ENCODE measurements around the gene POU2F3. TPM values are rescaled to one million over a fixed set of nuclear protein-coding genes. Genes with fewer than 3 reads are reported as not detected.

Gene POU2F3
- polyA plus RNA-seq, 3 donors = 0.37 to 0.54 TPM; not detected in 1

DNA sequence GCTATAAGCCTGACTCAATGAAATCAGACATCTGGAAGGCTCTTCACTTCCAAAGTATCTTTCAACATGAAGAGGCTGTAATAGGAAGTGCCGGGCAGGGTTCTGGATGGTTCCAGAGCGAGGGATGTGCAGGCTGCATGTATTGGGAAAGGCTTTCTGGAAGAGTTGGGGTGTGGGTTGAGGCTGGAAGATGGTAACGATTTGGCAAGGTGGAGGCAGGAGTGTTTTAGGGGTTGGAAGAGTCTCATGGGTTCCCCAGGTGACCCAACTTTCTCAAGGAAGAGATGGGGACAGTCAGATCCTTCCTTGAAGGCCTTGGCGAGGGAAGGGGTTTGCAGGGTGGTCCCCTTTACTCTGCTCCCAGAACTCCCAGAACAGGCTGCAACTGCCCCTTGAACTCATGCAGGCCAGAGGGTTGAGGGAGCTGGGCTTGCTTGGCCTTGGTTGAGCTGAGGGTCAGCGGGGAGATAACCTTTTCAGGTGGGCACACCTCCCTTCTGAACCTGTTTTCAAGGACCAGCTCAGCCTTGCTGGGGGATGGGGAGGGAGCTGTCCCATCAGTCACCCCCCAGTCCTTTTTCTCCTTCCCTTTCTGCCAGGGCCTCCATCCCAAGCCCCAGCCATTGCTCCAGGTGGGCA lies 9.4 kb upstream of the POU2F3 start:
- DNase-seq = no peak
- Histone ChIP-seq H3K27ac (ENCODE audit: low read depth in 1 of 2, low read length in 2 of 2) (no peak overlapping the region), H3K9me3 (replicated peaks in 1 of 2; ENCODE audit: control insufficient read depth in 1 of 2, insufficient read depth in 1 of 2, low read length in 2 of 2) (no peaks in the 10 kb centered on the region), H3K4me3 (replicated peaks in 1 of 3; ENCODE audit: low read depth in 2 of 3, low read length in 3 of 3) (no peak overlapping the region), H4K20me1 (ENCODE audit: insufficient read depth, low read length) (no peaks in the 10 kb centered on the region), H3K9ac (ENCODE audit: insufficient read depth, low read length, poor library complexity, severe bottlenecking) (no peak overlapping the region), H3K4me1 (ENCODE audit: control insufficient read depth in 1 of 2, insufficient read depth in 2 of 2, low read length in 2 of 2) (peaks cover 8 to 14% of the 10 kb centered on the region in 2 donors), H3K27me3 (ENCODE audit: control insufficient read depth in 2 of 2, insufficient read depth in 2 of 2, low read length in 2 of 2) (peaks cover 0 to 22% of the 10 kb centered on the region in 2 donors), H3K79me2 (ENCODE audit: insufficient read depth, low read length) (no peaks in the 10 kb centered on the region), H3K36me3 (replicated peaks in 1 of 2; ENCODE audit: control insufficient read depth in 1 of 2, insufficient read depth in 2 of 2, low read length in 2 of 2) (peaks cover 14 to 58% of the 10 kb centered on the region in 2 donors), H2AFZ (ENCODE audit: insufficient read depth, low read depth, low read length, poor library complexity, severe bottlenecking) (no peak overlapping the region), H3K4me2 (replicated peaks; ENCODE audit: extremely low read depth, low read length, poor library complexity, severe bottlenecking) (no peak overlapping the region)
- Mint-ChIP-seq H3K27ac (no peak overlapping the region), H3K27me3 (ENCODE audit: low read depth in 3 of 3) (peaks cover 20 to 26% (median 21%) of the 10 kb centered on the region in 3 donors), H3K4me1 (peaks cover 17% of the 10 kb centered on the region), H3K36me3 (peaks cover 32 to 59% of the 10 kb centered on the region in 2 donors), H3K4me3 (no peak overlapping the region), H3K9me3 (no peaks in the 10 kb centered on the region)
- intact Hi-C loops (cut with micrococcal nuclease) = loop anchor here in 1 of 2 donors (1.0 kb wide), 1 partner anchor 58 kb away; no protein-coding TSS in a partner anchor
- WGBS (ENCODE audit: insufficient coverage) = 88% methylated on average over 3 of the region's 5 CpGs
- TF ChIP-seq, protein P1, sequence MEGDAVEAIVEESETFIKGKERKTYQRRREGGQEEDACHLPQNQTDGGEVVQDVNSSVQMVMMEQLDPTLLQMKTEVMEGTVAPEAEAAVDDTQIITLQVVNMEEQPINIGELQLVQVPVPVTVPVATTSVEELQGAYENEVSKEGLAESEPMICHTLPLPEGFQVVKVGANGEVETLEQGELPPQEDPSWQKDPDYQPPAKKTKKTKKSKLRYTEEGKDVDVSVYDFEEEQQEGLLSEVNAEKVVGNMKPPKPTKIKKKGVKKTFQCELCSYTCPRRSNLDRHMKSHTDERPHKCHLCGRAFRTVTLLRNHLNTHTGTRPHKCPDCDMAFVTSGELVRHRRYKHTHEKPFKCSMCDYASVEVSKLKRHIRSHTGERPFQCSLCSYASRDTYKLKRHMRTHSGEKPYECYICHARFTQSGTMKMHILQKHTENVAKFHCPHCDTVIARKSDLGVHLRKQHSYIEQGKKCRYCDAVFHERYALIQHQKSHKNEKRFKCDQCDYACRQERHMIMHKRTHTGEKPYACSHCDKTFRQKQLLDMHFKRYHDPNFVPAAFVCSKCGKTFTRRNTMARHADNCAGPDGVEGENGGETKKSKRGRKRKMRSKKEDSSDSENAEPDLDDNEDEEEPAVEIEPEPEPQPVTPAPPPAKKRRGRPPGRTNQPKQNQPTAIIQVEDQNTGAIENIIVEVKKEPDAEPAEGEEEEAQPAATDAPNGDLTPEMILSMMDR (IDR thresholded peaks at IDR 0.05) = no peak

DNA sequence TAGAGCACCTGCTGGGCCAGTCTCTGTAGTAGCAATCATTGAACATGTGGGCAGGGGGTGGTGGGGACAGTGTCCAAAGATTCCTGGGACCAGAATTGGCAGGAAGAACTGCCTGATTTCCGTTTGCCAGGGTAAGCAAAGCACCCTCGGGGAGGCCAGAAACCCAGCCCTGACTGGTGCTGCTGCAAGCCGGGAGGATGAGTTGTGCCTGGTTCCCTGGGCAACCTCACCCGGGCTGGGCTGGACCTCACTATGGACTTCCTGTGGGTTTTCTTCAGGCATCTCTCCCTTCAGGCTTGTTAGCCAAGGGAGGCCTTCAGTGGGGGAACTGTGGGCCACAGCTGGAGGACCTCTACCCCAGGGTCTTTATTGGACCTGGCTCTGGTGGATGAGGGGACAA lies 8.0 kb upstream of the POU2F3 start:
- peaks cover 0 to 4% of the 10 kb centered on the region in 2 donors for H3K4me1 ChIP-seq (ENCODE audit: control insufficient read depth in 1 of 2, insufficient read depth in 2 of 2, low read length in 2 of 2)
- 92% methylated on average over 4 of the region's 4 CpGs for WGBS (ENCODE audit: insufficient coverage)
- H3K27ac ChIP-seq (ENCODE audit: low read depth in 1 of 2, low read length in 2 of 2) = no peak overlapping the region
- no peaks in the 10 kb centered on the region for H3K9me3 ChIP-seq (replicated peaks in 1 of 2; ENCODE audit: control insufficient read depth in 1 of 2, insufficient read depth in 1 of 2, low read length in 2 of 2)
- Mint-ChIP-seq H3K36me3 (peaks cover 23 to 45% of the 10 kb centered on the region in 2 donors), H3K27ac (no peak overlapping the region), H3K9me3 (no peaks in the 10 kb centered on the region), H3K4me1 (peaks cover 4% of the 10 kb centered on the region), H3K27me3 (ENCODE audit: low read depth in 3 of 3) (peaks cover 23 to 33% (median 32%) of the 10 kb centered on the region in 3 donors), H3K4me3 (no peak overlapping the region)
- no peak overlapping the region for H3K9ac ChIP-seq (ENCODE audit: insufficient read depth, low read length, poor library complexity, severe bottlenecking)
- no peak for DNase-seq
- no peak overlapping the region for H2AFZ ChIP-seq (ENCODE audit: insufficient read depth, low read depth, low read length, poor library complexity, severe bottlenecking)
- peaks cover 10 to 51% of the 10 kb centered on the region in 2 donors for H3K36me3 ChIP-seq (replicated peaks in 1 of 2; ENCODE audit: control insufficient read depth in 1 of 2, insufficient read depth in 2 of 2, low read length in 2 of 2)
- H3K27me3 ChIP-seq (ENCODE audit: control insufficient read depth in 2 of 2, insufficient read depth in 2 of 2, low read length in 2 of 2) = peaks cover 0 to 36% of the 10 kb centered on the region in 2 donors
- H4K20me1 ChIP-seq (ENCODE audit: insufficient read depth, low read length) = no peaks in the 10 kb centered on the region
- no peak overlapping the region for H3K4me3 ChIP-seq (replicated peaks in 1 of 3; ENCODE audit: low read depth in 2 of 3, low read length in 3 of 3)
- TF ChIP-seq, protein P1 (IDR thresholded peaks at IDR 0.05) = no peak
- H3K4me2 ChIP-seq (replicated peaks; ENCODE audit: extremely low read depth, low read length, poor library complexity, severe bottlenecking) = no peak overlapping the region
- H3K79me2 ChIP-seq (ENCODE audit: insufficient read depth, low read length) = no peaks in the 10 kb centered on the region
- intact Hi-C loops (cut with micrococcal nuclease) = no loop called here

Data from CD14-positive monocyte (primary cell).